Spinal cord (tissue), 10 donors: Measurements from ENCODE around the gene FRMD3. TPM values are rescaled to one million over a fixed set of nuclear protein-coding genes. Genes with fewer than 3 reads are reported as not detected.

Experiments
- DNase-seq, 6 donors: peaks; one replicate each; pipeline versions ENCODE4 v3.0.0 to v3.0.0-alpha.2; 2013 to 2015; ENCODE audit warnings: low spot score in 6 of 6, low read depth in 4 of 6
- H3K27ac ChIP-seq: one replicate; pipeline ENCODE4 v1.5.1; 2013; ENCODE audit warnings: low read depth, low read length, control low read depth
- H3K27me3 ChIP-seq: one replicate; pipeline ENCODE4 v1.6.1; 2013; ENCODE audit warnings: low read length; ENCODE audit not compliant: control insufficient read depth, insufficient read depth
- H3K36me3 ChIP-seq: one replicate; pipeline ENCODE4 v1.6.1; 2013; ENCODE audit warnings: low read length; ENCODE audit not compliant: control insufficient read depth, insufficient read depth
- H3K4me1 ChIP-seq: one replicate; pipeline ENCODE4 v1.6.1; 2013; ENCODE audit warnings: low read length; ENCODE audit not compliant: control insufficient read depth, insufficient read depth
- H3K4me3 ChIP-seq: one replicate; pipeline ENCODE4 v1.5.1; 2013; ENCODE audit warnings: low read depth, low read length, control low read depth
- H3K9me3 ChIP-seq: one replicate; pipeline ENCODE4 v1.6.1; 2013; ENCODE audit warnings: low read length; ENCODE audit not compliant: control insufficient read depth, insufficient read depth
- WGBS: methylation state at CpG from one replicate; pipeline ENCODE4 v1.1.5; 2013; ENCODE audit warnings: missing lambda C conversion rate; ENCODE audit not compliant: insufficient coverage; 5-methylcytosine and 5-hydroxymethylcytosine counted together
- polyA plus RNA-seq, 2 donors: library from polyadenylated mRNA; unstranded; fragments of 120-200 nt; gene quantifications; one replicate each; pipeline ENCODE4 v1.2.1, GENCODE V29; 2013; ENCODE audit not compliant: insufficient read length in 2 of 2
- total RNA-seq, 2 donors: library from RNA; depleted of rRNA in 1 of 2; stranded (reverse); fragments of 120-200 nt in 1 of 2; fragments of >200 nt in 1 of 2; gene quantifications; one replicate each; pipeline versions ENCODE4 v1.2.3 to v1.2.4, GENCODE V29; 2013 to 2014
- donor health status: healthy.

The FRMD3 gene
- total and polyA plus RNA-seq, 4 donors, result 12.6 to 26.8 (median 16.5) TPM

GRCh38 chr9:83560169-83560826 is 22.1 kb upstream of the FRMD3 start:
- 90% methylated on average over 2 of the region's 7 CpGs for WGBS
- Histone ChIP-seq H3K4me3 (no peak overlapping the region), H3K36me3 (no peaks in the 10 kb centered on the region), H3K27me3 (no peaks in the 10 kb centered on the region), H3K27ac (no peak overlapping the region), H3K9me3 (no peaks in the 10 kb centered on the region), H3K4me1 (no peaks in the 10 kb centered on the region)
- DNase-seq, result no peak

- Histone ChIP-seq H3K27ac (no peak overlapping the region), H3K36me3 (no peaks in the 10 kb centered on the region), H3K9me3 (no peaks in the 10 kb centered on the region), H3K4me1 (no peaks in the 10 kb centered on the region), H3K4me3 (no peak overlapping the region), H3K27me3 (no peaks in the 10 kb centered on the region)
- DNase-seq, result peak in 2 of 6 donors; percentile 3 to 58
These were observed 19.6 kb upstream of the FRMD3 start for GRCh38 chr9:83557771-83558170.

- no peaks in the 10 kb centered on the region for H3K4me1 ChIP-seq
- no CpG with 5 or more reads among the region's 1 CpG for WGBS
- no peaks in the 10 kb centered on the region for H3K9me3 ChIP-seq
- DNase-seq, result no peak
- no peak overlapping the region for H3K27ac ChIP-seq
- H3K36me3 ChIP-seq, result no peaks in the 10 kb centered on the region
- no peaks in the 10 kb centered on the region for H3K27me3 ChIP-seq
- no peak overlapping the region for H3K4me3 ChIP-seq
These were observed 19.1 kb upstream of the FRMD3 start for GRCh38 chr9:83557317-83557716.

- no peak overlapping the region for H3K4me3 ChIP-seq
- H3K36me3 ChIP-seq, result no peaks in the 10 kb centered on the region
- WGBS, result 86% methylated on average over 2 of the region's 3 CpGs
- no peaks in the 10 kb centered on the region for H3K27me3 ChIP-seq
- no peak for DNase-seq
- H3K27ac ChIP-seq, result no peak overlapping the region
- no peaks in the 10 kb centered on the region for H3K9me3 ChIP-seq
- H3K4me1 ChIP-seq, result no peaks in the 10 kb centered on the region
These were observed 16.1 kb upstream of the FRMD3 start for GRCh38 chr9:83554278-83554677.

- DNase-seq, result peak in 2 of 6 donors; percentile 53 to 63
- 48% methylated on average over 3 of the region's 5 CpGs for WGBS
- Histone ChIP-seq H3K36me3 (no peaks in the 10 kb centered on the region), H3K4me3 (no peak overlapping the region), H3K27me3 (no peaks in the 10 kb centered on the region), H3K27ac (no peak overlapping the region), H3K9me3 (peaks cover 2% of the 10 kb centered on the region), H3K4me1 (peaks cover 2% of the 10 kb centered on the region)
These were observed 5.9 kb upstream of the FRMD3 start for GRCh38 chr9:83544002-83544698.

GRCh38 chr9:83538890-83539238 is 663 bp upstream of the FRMD3 start:
- no peak for DNase-seq
- 38% methylated on average over 1 of the region's 6 CpGs for WGBS

GRCh38 chr9:83537331-83538171 is 650 bp downstream of the FRMD3 start:
- peaks cover 19% of the 10 kb centered on the region for H3K4me1 ChIP-seq
- H3K4me3 ChIP-seq, result peak overlapping the region; percentile 75
- H3K36me3 ChIP-seq, result no peaks in the 10 kb centered on the region
- peaks cover 9% of the 10 kb centered on the region for H3K27me3 ChIP-seq
- H3K27ac ChIP-seq, result peak overlapping the region; percentile 22
- WGBS, result under 1% methylated on average over 63 of the region's 63 CpGs
- no peaks in the 10 kb centered on the region for H3K9me3 ChIP-seq
- DNase-seq, result peak in 3 of 6 donors; percentile 35 to 65 (median 49)

More at GRCh38 chr9:83538890-83539238, 663 bp upstream of the FRMD3 start:
- Histone ChIP-seq H3K27me3 (peaks cover 9% of the 10 kb centered on the region), H3K36me3 (no peaks in the 10 kb centered on the region), H3K4me1 (peaks cover 19% of the 10 kb centered on the region), H3K9me3 (no peaks in the 10 kb centered on the region), H3K27ac (peak overlapping the region; percentile 11), H3K4me3 (peak overlapping the region; percentile 75)

- peaks cover 9% of the 10 kb centered on the region for H3K27me3 ChIP-seq
- DNase-seq, result peak in 1 of 6 donors; percentile 7
- 40% methylated on average over 1 of the region's 1 CpG for WGBS
- peak overlapping the region; percentile 75 for H3K4me3 ChIP-seq
- H3K27ac ChIP-seq, result no peak overlapping the region
- peaks cover 19% of the 10 kb centered on the region for H3K4me1 ChIP-seq
- no peaks in the 10 kb centered on the region for H3K36me3 ChIP-seq
- no peaks in the 10 kb centered on the region for H3K9me3 ChIP-seq
These were observed 1.9 kb downstream of the FRMD3 start for GRCh38 chr9:83536332-83536731.

GRCh38 chr9:83535736-83536135 is 2.5 kb downstream of the FRMD3 start:
- DNase-seq, result no peak
- Histone ChIP-seq H3K9me3 (no peaks in the 10 kb centered on the region), H3K36me3 (no peaks in the 10 kb centered on the region), H3K4me3 (no peak overlapping the region), H3K27me3 (peaks cover 9% of the 10 kb centered on the region), H3K4me1 (peaks cover 19% of the 10 kb centered on the region), H3K27ac (no peak overlapping the region)
- no CpG with 5 or more reads among the region's 3 CpGs for WGBS
